GM21515 (cell line): ENCODE results near the gene CNOT1.

Experiments
- ATAC-seq: cut with Tn5 transposase; IDR thresholded peaks from one replicate; pipeline ENCODE4 v1.9.1; 2021; ENCODE audit not compliant: unreplicated experiment

Gene CNOT1

GRCh38 chr16:58518980-58519368 is 110.7 kb downstream of the CNOT1 start:
- no peak for ATAC-seq

- peak; percentile 31 for ATAC-seq
Measured at GRCh38 chr16:58518083-58518979, 111.3 kb downstream of the CNOT1 start.

- no peak for ATAC-seq
Measured at GRCh38 chr16:58516768-58517107, 112.9 kb downstream of the CNOT1 start.

GRCh38 chr16:58515871-58516767 is 113.5 kb downstream of the CNOT1 start:
- ATAC-seq = peak; percentile 42

- peak; percentile 78 for ATAC-seq
Measured at GRCh38 chr16:58515125-58515870, 114.3 kb downstream of the CNOT1 start, which contains the start of gene SETD6. Gene SETD6 (plus strand): TSS chr16:58515517. CDS start chr16:58515538, 21 bp downstream.

GRCh38 chr16:58513874-58514273 is 115.8 kb downstream of the CNOT1 start:
- no peak for ATAC-seq

GRCh38 chr16:58511933-58512815 is 117.5 kb downstream of the CNOT1 start:
- no peak for ATAC-seq

- no peak for ATAC-seq
Measured at GRCh38 chr16:58510776-58511628, 118.6 kb downstream of the CNOT1 start.

GRCh38 chr16:58510097-58510775 is 119.4 kb downstream of the CNOT1 start:
- ATAC-seq = no peak

- no peak for ATAC-seq
Measured at GRCh38 chr16:58509256-58510096, 120.2 kb downstream of the CNOT1 start.

GRCh38 chr16:58508671-58509251 is 120.9 kb downstream of the CNOT1 start:
- ATAC-seq = no peak

- no peak for ATAC-seq
Measured at GRCh38 chr16:58507963-58508670, 121.5 kb downstream of the CNOT1 start.

- no peak for ATAC-seq
Measured at GRCh38 chr16:58507195-58507962, 122.2 kb downstream of the CNOT1 start.

GRCh38 chr16:58506241-58507194 is 123.1 kb downstream of the CNOT1 start:
- no peak for ATAC-seq
